HAP-1 (cell line): ENCODE measurements around the gene RBM15B.
A peak's percentile ranks its signal among the peaks of the same experiment; 100 is the strongest.
"Not testable (repeated sequence)": the region's sequence is repeated elsewhere in the genome, so short reads cannot be mapped to it uniquely, and the experiment has no call there.

Experiments
- DNase-seq, 2 experiments: peaks; one replicate each; pipeline ENCODE4 v3.0.0-alpha.2; 2016 to 2020; ENCODE audit warnings: low spot score in 2 of 2
- H3K27me3 ChIP-seq: fragments of 250-450 bp; sonication (Bioruptor Pico); 2 replicates; pipeline ENCODE4 v1.5.1; 2020; ENCODE audit warnings: low read depth, mild to moderate bottlenecking, moderate library complexity
- H3K36me3 ChIP-seq: fragments of 250-450 bp; sonication (Bioruptor Pico); replicated peaks from 2 replicates; pipeline ENCODE4 v1.5.1; 2020; ENCODE audit warnings: mild to moderate bottlenecking
- H3K4me1 ChIP-seq: fragments of 250-450 bp; sonication (Bioruptor Pico); 2 replicates; pipeline ENCODE4 v1.5.1; 2020; ENCODE audit warnings: mild to moderate bottlenecking
- H3K4me3 ChIP-seq: fragments of 250-450 bp; sonication (Bioruptor Pico); 2 replicates; pipeline ENCODE4 v1.5.1; 2020; ENCODE audit warnings: mild to moderate bottlenecking, moderate library complexity
- H3K9me3 ChIP-seq: fragments of 250-450 bp; sonication (Bioruptor Pico); 2 replicates; pipeline ENCODE4 v1.5.1; 2020; ENCODE audit warnings: mild to moderate bottlenecking, moderate library complexity
- in situ Hi-C: fragments of 300-500 bp; cut with MboI; formaldehyde crosslinking; loops from 3 replicates; pipeline ENCODE4 v1.14.3; 2020; ENCODE audit warnings: low sequenced_read_pairs, inconsistent platforms, mixed read lengths

RBM15B gene

GRCh38 chr3:51368276-51368675 lies 22.8 kb upstream of the RBM15B start:
- H3K36me3 ChIP-seq, H3K9me3 ChIP-seq, H3K4me1 ChIP-seq, DNase-seq, in situ Hi-C loops, H3K4me3 ChIP-seq, H3K27me3 ChIP-seq: not testable (repeated sequence)

DNA sequence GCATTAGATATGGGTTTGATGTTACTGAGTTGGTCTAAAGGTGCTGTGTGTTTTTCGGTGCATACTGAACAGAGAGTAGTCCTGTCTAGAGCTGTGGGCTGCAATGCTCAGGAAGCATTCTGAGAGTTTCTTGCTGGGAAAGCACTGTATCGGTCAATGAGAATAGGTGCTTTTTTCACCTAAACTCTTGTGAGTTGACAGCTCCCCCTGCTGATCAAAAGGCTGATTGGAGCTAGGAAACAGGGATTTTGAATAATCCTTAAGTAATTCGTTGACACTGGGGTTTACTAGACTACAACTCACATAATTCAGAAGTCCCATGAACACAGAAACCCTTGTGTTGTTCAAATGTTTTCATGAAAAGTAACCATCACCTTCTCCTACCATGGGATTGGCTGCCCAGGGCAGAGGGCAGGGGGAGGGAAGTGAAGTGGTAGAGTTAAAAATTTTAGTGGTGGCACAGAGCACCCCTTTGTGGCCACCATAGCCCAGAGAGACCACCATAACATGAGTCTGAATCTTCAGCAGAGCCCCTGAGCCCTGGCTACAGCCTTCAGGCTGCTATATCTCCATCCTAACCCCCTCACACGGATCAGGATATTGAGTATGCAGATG lies 19.0 kb upstream of the RBM15B start:
- no peaks in the 10 kb centered on the region for H3K9me3 ChIP-seq
- peak; percentile 67 to 80 for DNase-seq
- H3K27me3 ChIP-seq = no peaks in the 10 kb centered on the region
- H3K36me3 ChIP-seq = no peaks in the 10 kb centered on the region
- no peaks in the 10 kb centered on the region for H3K4me1 ChIP-seq
- in situ Hi-C loops = loop anchor here (5.0 to 10.0 kb wide), 4 partner anchors 267 to 755 kb away; partner anchors contain the start of genes DOCK3 and MAPKAPK3
- H3K4me3 ChIP-seq = no peak overlapping the region

DNA sequence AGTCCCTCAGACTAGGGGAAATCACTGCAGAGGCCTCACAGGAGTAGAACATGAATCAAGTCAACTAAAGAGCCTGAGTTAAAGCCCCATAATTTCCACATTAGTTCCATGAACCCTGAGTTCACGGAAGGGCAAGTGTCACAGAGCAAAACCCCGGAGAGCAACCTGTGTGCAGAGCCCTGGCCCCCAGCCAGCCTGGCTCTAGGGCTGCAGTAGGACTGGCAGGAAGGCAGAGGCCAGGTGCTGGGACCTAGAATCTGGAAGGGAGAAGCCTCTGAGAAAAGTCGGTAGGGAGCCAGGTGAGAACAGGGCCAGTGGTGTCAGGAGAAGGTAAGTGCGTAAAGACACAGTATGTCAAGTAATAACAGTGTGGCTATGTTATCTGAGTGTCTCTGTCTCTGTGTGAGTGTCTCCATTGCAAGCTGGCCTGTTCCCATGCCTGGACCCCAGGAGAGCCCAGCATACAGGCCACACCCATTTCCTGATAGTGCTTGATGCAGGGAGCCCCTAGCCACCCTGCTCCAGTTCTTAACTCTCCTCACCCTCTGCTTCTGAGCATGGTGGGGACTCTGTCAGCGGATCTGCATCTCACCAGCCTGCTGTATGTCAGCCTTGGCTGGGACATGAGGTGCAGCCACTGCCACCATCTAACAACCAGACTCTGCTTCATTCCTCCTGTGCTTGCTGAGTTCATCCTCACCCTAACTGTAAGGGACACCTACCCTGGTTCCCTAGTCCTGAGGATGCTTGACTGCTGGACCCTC lies 17.2 kb upstream of the RBM15B start:
- Histone ChIP-seq H3K36me3 (no peaks in the 10 kb centered on the region), H3K27me3 (no peaks in the 10 kb centered on the region), H3K4me1 (no peaks in the 10 kb centered on the region), H3K4me3 (no peak overlapping the region), H3K9me3 (no peaks in the 10 kb centered on the region)
- DNase-seq = no peak
- in situ Hi-C loops = loop anchor here (5.0 to 10.0 kb wide), 4 partner anchors 269 to 757 kb away; partner anchors contain the start of genes DOCK3 and MAPKAPK3

GRCh38 chr3:51374456-51374855 lies 16.6 kb upstream of the RBM15B start:
- DNase-seq = no peak
- Histone ChIP-seq H3K9me3 (no peaks in the 10 kb centered on the region), H3K4me1 (no peaks in the 10 kb centered on the region), H3K4me3 (no peak overlapping the region), H3K36me3 (no peaks in the 10 kb centered on the region), H3K27me3 (no peaks in the 10 kb centered on the region)
- in situ Hi-C loops = loop anchor here (5.0 to 10.0 kb wide), 4 partner anchors 270 to 757 kb away; partner anchors contain the start of genes DOCK3 and MAPKAPK3

GRCh38 chr3:51375136-51375535 lies 15.9 kb upstream of the RBM15B start:
- Histone ChIP-seq H3K4me3 (no peak overlapping the region), H3K36me3 (no peaks in the 10 kb centered on the region), H3K27me3 (no peaks in the 10 kb centered on the region), H3K9me3 (no peaks in the 10 kb centered on the region), H3K4me1 (no peaks in the 10 kb centered on the region)
- in situ Hi-C loops = loop anchor here (10.0 kb wide), 3 partner anchors 270 to 700 kb away; partner anchors contain the start of gene DOCK3
- no peak for DNase-seq

DNA sequence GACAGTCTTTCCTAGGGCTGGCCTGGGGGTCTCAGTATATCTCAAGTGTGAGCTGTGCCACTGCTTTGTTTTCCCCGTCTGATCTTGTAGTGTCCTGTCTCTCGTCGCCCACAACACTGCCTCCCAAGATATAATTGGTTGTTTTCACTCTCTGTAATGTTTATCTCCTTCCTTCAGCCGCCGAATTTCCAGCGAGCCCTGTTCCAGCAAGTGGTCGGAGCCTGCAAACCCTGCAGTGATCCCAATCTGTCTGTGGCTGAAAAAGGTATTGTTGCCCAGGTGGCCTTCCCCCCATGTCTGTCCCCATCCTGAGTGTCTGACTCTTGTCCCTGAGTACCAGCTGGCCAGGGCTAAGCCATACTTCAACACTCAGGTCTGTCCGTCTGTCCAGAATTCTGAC lies 15.5 kb upstream of the RBM15B start:
- in situ Hi-C loops = loop anchor here (10.0 kb wide), 3 partner anchors 271 to 701 kb away; partner anchors contain the start of gene DOCK3

DNA sequence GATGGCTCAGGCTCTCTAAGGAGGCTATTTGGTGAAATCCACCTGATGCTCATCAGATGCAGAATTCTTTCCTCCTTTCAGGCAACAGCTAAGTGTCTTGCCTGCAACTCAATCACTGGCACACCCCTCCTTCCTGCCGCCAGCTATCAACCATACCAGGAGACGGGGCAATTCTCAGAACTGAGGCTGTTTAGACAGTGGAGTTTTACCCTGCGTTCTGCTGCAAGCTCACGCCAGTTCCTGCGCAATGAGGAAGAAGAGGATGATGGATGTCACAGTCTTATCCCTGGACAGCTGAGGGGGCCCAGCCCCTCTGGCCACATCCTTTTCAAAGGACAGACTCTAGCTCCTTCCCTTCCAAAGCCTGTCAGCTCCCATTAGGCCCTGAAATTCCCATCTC lies 13.0 kb upstream of the RBM15B start:
- Histone ChIP-seq H3K36me3 (no peaks in the 10 kb centered on the region), H3K4me1 (peaks cover under 1% of the 10 kb centered on the region; the same call in 1 of the 2 replicates), H3K9me3 (no peaks in the 10 kb centered on the region), H3K4me3 (no peak overlapping the region), H3K27me3 (no peaks in the 10 kb centered on the region)
- in situ Hi-C loops = loop anchor here (10.0 kb wide), 3 partner anchors 273 to 703 kb away; partner anchors contain the start of gene DOCK3
- no peak for DNase-seq

More for the DNA sequence above, 15.5 kb upstream of the RBM15B start:
- Histone ChIP-seq H3K27me3 (no peaks in the 10 kb centered on the region), H3K36me3 (no peaks in the 10 kb centered on the region), H3K4me1 (no peaks in the 10 kb centered on the region), H3K9me3 (no peaks in the 10 kb centered on the region), H3K4me3 (no peak overlapping the region)
- DNase-seq = no peak

DNA sequence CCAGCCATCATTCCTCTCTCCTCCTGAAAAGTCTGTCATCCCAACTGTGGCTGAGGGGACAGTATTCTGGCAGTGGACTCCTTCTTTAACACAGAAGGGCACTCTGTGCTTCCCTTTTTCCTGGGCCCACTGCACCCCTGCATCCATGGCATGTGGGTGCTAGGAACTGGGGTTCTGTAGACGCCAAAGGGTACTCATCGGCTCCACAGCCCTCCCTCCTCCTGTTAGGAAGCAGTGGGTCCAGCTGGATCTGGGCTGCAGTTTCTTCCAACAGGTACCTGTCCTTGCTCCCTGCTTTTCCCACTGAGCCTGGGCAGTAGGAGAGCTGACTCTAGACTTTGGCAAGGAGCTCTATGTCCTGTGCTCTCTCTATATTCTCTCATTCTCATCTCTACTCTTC lies 12.4 kb upstream of the RBM15B start:
- Histone ChIP-seq H3K27me3 (no peaks in the 10 kb centered on the region), H3K36me3 (no peaks in the 10 kb centered on the region), H3K9me3 (no peaks in the 10 kb centered on the region), H3K4me3 (no peak overlapping the region), H3K4me1 (peaks cover 8% of the 10 kb centered on the region)
- in situ Hi-C loops = loop anchor here (10.0 kb wide), 3 partner anchors 274 to 704 kb away; partner anchors contain the start of gene DOCK3
- no peak for DNase-seq

GRCh38 chr3:51379301-51379700 lies 11.8 kb upstream of the RBM15B start:
- DNase-seq = no peak
- H3K4me1 ChIP-seq = peaks cover 10% of the 10 kb centered on the region
- no peak overlapping the region for H3K4me3 ChIP-seq
- in situ Hi-C loops = loop anchor here (10.0 kb wide), 3 partner anchors 274 to 704 kb away; partner anchors contain the start of gene DOCK3
- H3K36me3 ChIP-seq = no peaks in the 10 kb centered on the region
- no peaks in the 10 kb centered on the region for H3K27me3 ChIP-seq
- no peaks in the 10 kb centered on the region for H3K9me3 ChIP-seq

- peaks cover 10% of the 10 kb centered on the region for H3K4me1 ChIP-seq
- in situ Hi-C loops = loop anchor here (10.0 kb wide), 4 partner anchors 275 to 1025 kb away; partner anchors contain the start of genes CYB561D2, DOCK3, NPRL2 and TMEM115
- DNase-seq = no peak
Observed at GRCh38 chr3:51379746-51380455, 11.2 kb upstream of the RBM15B start.

GRCh38 chr3:51380601-51381332 lies 10.3 kb upstream of the RBM15B start:
- no peak for DNase-seq
- Histone ChIP-seq H3K9me3 (no peaks in the 10 kb centered on the region), H3K4me3 (no peak overlapping the region), H3K27me3 (no peaks in the 10 kb centered on the region), H3K4me1 (peaks cover 10% of the 10 kb centered on the region), H3K36me3 (peaks cover 3% of the 10 kb centered on the region)
- in situ Hi-C loops = loop anchor here (10.0 kb wide), 1 partner anchor 1026 kb away; the partner anchor contains the start of genes CYB561D2, NPRL2 and TMEM115

More at GRCh38 chr3:51379746-51380455, 11.2 kb upstream of the RBM15B start:
- Histone ChIP-seq H3K9me3 (no peaks in the 10 kb centered on the region), H3K27me3 (no peaks in the 10 kb centered on the region), H3K4me3 (no peak overlapping the region), H3K36me3 (peaks cover 3% of the 10 kb centered on the region)

GRCh38 chr3:51381333-51381705 lies 9.8 kb upstream of the RBM15B start:
- H3K4me1 ChIP-seq = peaks cover 11% of the 10 kb centered on the region
- H3K9me3 ChIP-seq = no peaks in the 10 kb centered on the region
- in situ Hi-C loops = loop anchor here (10.0 kb wide), 1 partner anchor 1027 kb away; the partner anchor contains the start of genes CYB561D2, NPRL2 and TMEM115
- no peak for DNase-seq
- peaks cover 8% of the 10 kb centered on the region for H3K36me3 ChIP-seq
- no peaks in the 10 kb centered on the region for H3K27me3 ChIP-seq
- no peak overlapping the region for H3K4me3 ChIP-seq
